WTC11 (cell line): ENCODE results near the gene SOAT1. TPM values are rescaled to one million over a fixed set of nuclear protein-coding genes. Genes with fewer than 3 reads are reported as not detected.

ENCODE experiments used
- ATAC-seq: fragments of 200-7000 bp; cut with Tn5 transposase; 2 replicates; pipeline ENCODE4 v1.10.0; 2021; ENCODE audit warnings: mild to moderate bottlenecking, moderate library complexity
- CTCF ChIA-PET: fragments of 300-600 bp; sonication (Branson Sonifier 250); formaldehyde crosslinking; loops from one replicate; lab custom pipeline; 2021; ENCODE audit warnings: antibody characterized with exemption; lab: Charles Lee
- POLR2A ChIA-PET: fragments of 350-600 bp; sonication (Branson Sonifier 250); formaldehyde crosslinking; loops from one replicate; lab custom pipeline; 2021; ENCODE audit warnings: antibody characterized with exemption; lab: Charles Lee
- DNase-seq: peaks from one replicate; pipeline ENCODE4 v3.0.0; 2021; ENCODE audit warnings: low spot score
- H3K27ac Mint-ChIP-seq: 2 replicates; pipeline ENCODE4 v1.8.0; 2021; ENCODE audit warnings: mixed read lengths
- H3K27me3 Mint-ChIP-seq: 2 replicates; pipeline ENCODE4 v1.8.0; 2021; ENCODE audit warnings: low read depth, mild to moderate bottlenecking, moderate library complexity, mixed read lengths
- H3K36me3 Mint-ChIP-seq: 2 replicates; pipeline ENCODE4 v1.8.0; 2021; ENCODE audit warnings: mixed read lengths
- H3K4me1 Mint-ChIP-seq: 2 replicates; pipeline ENCODE4 v1.8.0; 2022; ENCODE audit warnings: mixed read lengths
- H3K4me3 Mint-ChIP-seq: 2 replicates; pipeline ENCODE4 v1.8.0; 2021; ENCODE audit warnings: mild to moderate bottlenecking, moderate library complexity, mixed read lengths
- H3K9me3 Mint-ChIP-seq: 2 replicates; pipeline ENCODE4 v1.8.0; 2021; ENCODE audit warnings: mixed read lengths
- CREM ChIP-seq: sonication (generic); formaldehyde crosslinking; IDR thresholded peaks from 2 replicates; pipeline ENCODE4 v1.8.1; 2022; ENCODE audit warnings: mild to moderate bottlenecking, missing genetic modification reagents, moderate library complexity
- EMX1 ChIP-seq: fragments of 250-450 bp; sonication (Bioruptor Pico); IDR thresholded peaks from 2 replicates; pipeline ENCODE4 v1.8.0; 2021; ENCODE audit warnings: mild to moderate bottlenecking
- ESRRA ChIP-seq: sonication (generic); formaldehyde crosslinking; IDR thresholded peaks from 2 replicates; pipeline ENCODE4 v1.8.1; 2022; ENCODE audit warnings: mild to moderate bottlenecking, missing genetic modification reagents, borderline replicate concordance
- ETV6 ChIP-seq: sonication (generic); formaldehyde crosslinking; IDR thresholded peaks from 2 replicates; pipeline ENCODE4 v1.8.1; 2022; ENCODE audit warnings: mild to moderate bottlenecking, missing genetic modification reagents
- GABPB1 ChIP-seq: sonication (generic); formaldehyde crosslinking; IDR thresholded peaks from 2 replicates; pipeline ENCODE4 v1.8.1; 2023; ENCODE audit warnings: mild to moderate bottlenecking, missing genetic modification reagents
- GRHL2 ChIP-seq: fragments of 250-450 bp; sonication (Bioruptor Pico); IDR thresholded peaks from 2 replicates; pipeline ENCODE4 v1.8.0; 2022; ENCODE audit warnings: mild to moderate bottlenecking, moderate library complexity; ENCODE audit not compliant: insufficient replicate concordance, severe bottlenecking
- HMGA2 ChIP-seq: fragments of 250-450 bp; sonication (Bioruptor Pico); IDR thresholded peaks from 2 replicates; pipeline ENCODE4 v1.4.0; 2021; ENCODE audit warnings: mild to moderate bottlenecking, moderate library complexity
- JAZF1 ChIP-seq: fragments of 250-450 bp; sonication (Bioruptor Pico); IDR thresholded peaks from 2 replicates; pipeline ENCODE4 v1.9.0; 2021; ENCODE audit warnings: moderate library complexity, mild to moderate bottlenecking, inconsistent platforms
- JUN ChIP-seq: sonication (generic); formaldehyde crosslinking; IDR thresholded peaks from 2 replicates; pipeline ENCODE4 v1.8.0; 2023; ENCODE audit warnings: mild to moderate bottlenecking, missing genetic modification reagents
- NR1H2 ChIP-seq: sonication (generic); formaldehyde crosslinking; IDR thresholded peaks from 2 replicates; pipeline ENCODE4 v1.9.0; 2021; ENCODE audit warnings: mild to moderate bottlenecking, moderate library complexity, missing genetic modification reagents
- NR2C2 ChIP-seq: sonication (generic); formaldehyde crosslinking; IDR thresholded peaks from 2 replicates; pipeline ENCODE4 v1.8.0; 2022; ENCODE audit warnings: mild to moderate bottlenecking, missing genetic modification reagents
- PRRX2 ChIP-seq: fragments of 250-450 bp; sonication (Bioruptor Pico); IDR thresholded peaks from 2 replicates; pipeline ENCODE4 v1.8.0; 2021; ENCODE audit warnings: mild to moderate bottlenecking
- RORB ChIP-seq: fragments of 250-450 bp; sonication (Bioruptor Pico); IDR thresholded peaks from 2 replicates; pipeline ENCODE4 v1.9.0; 2021; ENCODE audit warnings: mild to moderate bottlenecking
- SMAD4 ChIP-seq: sonication (generic); formaldehyde crosslinking; IDR thresholded peaks from 2 replicates; pipeline ENCODE4 v1.8.0; 2022; ENCODE audit warnings: mild to moderate bottlenecking, missing genetic modification reagents
- ZNF317 ChIP-seq: sonication (generic); formaldehyde crosslinking; IDR thresholded peaks from 2 replicates; pipeline ENCODE4 v1.8.1; 2023; ENCODE audit warnings: low read depth, mild to moderate bottlenecking, moderate library complexity, missing genetic modification reagents, borderline replicate concordance
- total RNA-seq: library from RNA; stranded (reverse); gene quantifications from 3 replicates; pipeline ENCODE4 v1.2.3, GENCODE V29; 2021
- TF ChIP-seq, protein P1 (sequence below): sonication (generic); formaldehyde crosslinking; IDR thresholded peaks from 2 replicates; pipeline ENCODE4 v1.8.1; 2022; ENCODE audit warnings: low read depth, mild to moderate bottlenecking, moderate library complexity, missing genetic modification reagents, borderline replicate concordance
- TF ChIP-seq, protein P2 (sequence below): sonication (generic); formaldehyde crosslinking; IDR thresholded peaks from 2 replicates; pipeline ENCODE4 v1.8.1; 2023; ENCODE audit warnings: mild to moderate bottlenecking, missing genetic modification reagents, borderline replicate concordance
- TF ChIP-seq, protein P3 (sequence below): fragments of 250-450 bp; sonication (Bioruptor Pico); conservative IDR thresholded peaks from 2 replicates; pipeline ENCODE4 v1.9.0; 2021; ENCODE audit warnings: mild to moderate bottlenecking
- TF ChIP-seq, protein P4 (sequence below): fragments of 250-450 bp; sonication (Bioruptor Pico); IDR thresholded peaks from 2 replicates; pipeline ENCODE4 v1.9.0; 2021; ENCODE audit warnings: moderate library complexity, mild to moderate bottlenecking, inconsistent platforms, borderline replicate concordance
- TF ChIP-seq, protein P5 (sequence below): sonication (generic); formaldehyde crosslinking; IDR thresholded peaks from 2 replicates; pipeline ENCODE4 v1.8.1; 2023; ENCODE audit warnings: mild to moderate bottlenecking, missing genetic modification reagents, moderate library complexity

SOAT1 gene
- total RNA-seq, 1 experiment from 2014 or later, result 2.3 TPM

DNA sequence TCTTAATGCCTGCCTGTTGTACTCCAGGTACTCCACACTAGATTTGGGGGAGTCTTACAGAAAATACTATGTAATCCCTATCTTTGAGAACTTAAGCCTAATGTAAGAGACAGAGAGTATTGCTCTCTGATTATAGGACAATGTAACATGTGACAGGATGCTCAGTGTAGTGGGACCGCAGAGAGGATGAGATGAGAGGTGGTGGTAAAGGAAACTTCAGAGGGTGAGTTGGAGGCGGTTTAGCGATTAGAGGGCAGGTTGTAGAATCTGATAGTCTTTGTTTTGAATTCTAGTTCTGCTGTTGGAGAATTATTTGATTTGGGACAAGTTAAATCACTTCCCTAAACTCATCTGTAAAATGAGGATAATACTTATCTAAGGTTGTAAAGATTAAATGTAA, 5.4 kb downstream of the SOAT1 start:
- POLR2A ChIA-PET, result no interaction called here
- peaks cover 94% of the 10 kb centered on the region for H3K27me3 Mint-ChIP-seq
- TF ChIP-seq CREM (no peak), NR1H2 (CRISPR knock-in tag) (no peak), NR2C2 (CRISPR knock-in tag) (no peak), EMX1 (CRISPR knock-in tag) (no peak), ESRRA (CRISPR knock-in tag) (no peak), JUN (CRISPR knock-in tag) (no peak)
- TF ChIP-seq, protein P1, sequence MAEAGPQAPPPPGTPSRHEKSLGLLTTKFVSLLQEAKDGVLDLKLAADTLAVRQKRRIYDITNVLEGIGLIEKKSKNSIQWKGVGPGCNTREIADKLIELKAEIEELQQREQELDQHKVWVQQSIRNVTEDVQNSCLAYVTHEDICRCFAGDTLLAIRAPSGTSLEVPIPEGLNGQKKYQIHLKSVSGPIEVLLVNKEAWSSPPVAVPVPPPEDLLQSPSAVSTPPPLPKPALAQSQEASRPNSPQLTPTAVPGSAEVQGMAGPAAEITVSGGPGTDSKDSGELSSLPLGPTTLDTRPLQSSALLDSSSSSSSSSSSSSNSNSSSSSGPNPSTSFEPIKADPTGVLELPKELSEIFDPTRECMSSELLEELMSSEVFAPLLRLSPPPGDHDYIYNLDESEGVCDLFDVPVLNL, result no peak
- TF ChIP-seq, protein P2, sequence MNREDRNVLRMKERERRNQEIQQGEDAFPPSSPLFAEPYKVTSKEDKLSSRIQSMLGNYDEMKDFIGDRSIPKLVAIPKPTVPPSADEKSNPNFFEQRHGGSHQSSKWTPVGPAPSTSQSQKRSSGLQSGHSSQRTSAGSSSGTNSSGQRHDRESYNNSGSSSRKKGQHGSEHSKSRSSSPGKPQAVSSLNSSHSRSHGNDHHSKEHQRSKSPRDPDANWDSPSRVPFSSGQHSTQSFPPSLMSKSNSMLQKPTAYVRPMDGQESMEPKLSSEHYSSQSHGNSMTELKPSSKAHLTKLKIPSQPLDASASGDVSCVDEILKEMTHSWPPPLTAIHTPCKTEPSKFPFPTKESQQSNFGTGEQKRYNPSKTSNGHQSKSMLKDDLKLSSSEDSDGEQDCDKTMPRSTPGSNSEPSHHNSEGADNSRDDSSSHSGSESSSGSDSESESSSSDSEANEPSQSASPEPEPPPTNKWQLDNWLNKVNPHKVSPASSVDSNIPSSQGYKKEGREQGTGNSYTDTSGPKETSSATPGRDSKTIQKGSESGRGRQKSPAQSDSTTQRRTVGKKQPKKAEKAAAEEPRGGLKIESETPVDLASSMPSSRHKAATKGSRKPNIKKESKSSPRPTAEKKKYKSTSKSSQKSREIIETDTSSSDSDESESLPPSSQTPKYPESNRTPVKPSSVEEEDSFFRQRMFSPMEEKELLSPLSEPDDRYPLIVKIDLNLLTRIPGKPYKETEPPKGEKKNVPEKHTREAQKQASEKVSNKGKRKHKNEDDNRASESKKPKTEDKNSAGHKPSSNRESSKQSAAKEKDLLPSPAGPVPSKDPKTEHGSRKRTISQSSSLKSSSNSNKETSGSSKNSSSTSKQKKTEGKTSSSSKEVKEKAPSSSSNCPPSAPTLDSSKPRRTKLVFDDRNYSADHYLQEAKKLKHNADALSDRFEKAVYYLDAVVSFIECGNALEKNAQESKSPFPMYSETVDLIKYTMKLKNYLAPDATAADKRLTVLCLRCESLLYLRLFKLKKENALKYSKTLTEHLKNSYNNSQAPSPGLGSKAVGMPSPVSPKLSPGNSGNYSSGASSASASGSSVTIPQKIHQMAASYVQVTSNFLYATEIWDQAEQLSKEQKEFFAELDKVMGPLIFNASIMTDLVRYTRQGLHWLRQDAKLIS (CRISPR knock-in tag), result no peak
- TF ChIP-seq, all 79 proteins: peak for 0
- ATAC-seq, result no peak
- H3K36me3 Mint-ChIP-seq, result no peaks in the 10 kb centered on the region
- peaks cover 18% of the 10 kb centered on the region for H3K4me1 Mint-ChIP-seq
- no peak overlapping the region for H3K4me3 Mint-ChIP-seq
- no peak for DNase-seq
- no peak overlapping the region for H3K27ac Mint-ChIP-seq
- CTCF ChIA-PET, result no interaction called here
- no peaks in the 10 kb centered on the region for H3K9me3 Mint-ChIP-seq

DNA sequence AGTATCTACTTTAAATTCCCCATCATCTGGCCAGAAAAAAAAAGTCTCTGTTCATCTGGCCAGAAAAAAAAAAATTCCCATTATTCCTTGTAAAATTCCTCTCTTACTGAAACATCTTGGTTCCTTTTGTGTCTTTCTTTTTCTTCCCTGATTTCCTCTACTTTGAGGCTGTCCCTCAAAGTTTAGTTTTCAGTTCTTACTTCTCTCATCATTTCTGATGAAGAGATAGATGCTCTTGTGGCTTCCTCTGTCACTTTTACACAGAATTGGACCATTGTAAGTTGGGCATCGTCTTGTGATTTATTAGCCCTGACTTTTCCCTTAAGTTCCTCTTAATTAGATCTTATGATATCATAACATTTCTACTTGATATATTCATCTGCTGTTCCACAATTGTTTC, 6.5 kb downstream of the SOAT1 start:
- ChIA-PET POLR2A (no interaction called here), CTCF (no interaction called here)
- Mint-ChIP-seq H3K4me1 (peaks cover 14% of the 10 kb centered on the region), H3K27ac (no peak overlapping the region), H3K27me3 (peaks cover 91% of the 10 kb centered on the region), H3K36me3 (no peaks in the 10 kb centered on the region), H3K9me3 (no peaks in the 10 kb centered on the region), H3K4me3 (no peak overlapping the region)
- TF ChIP-seq PRRX2 (CRISPR knock-in tag) (no peak), RORB (no peak), ETV6 (CRISPR knock-in tag) (no peak), GABPB1 (CRISPR knock-in tag) (no peak), GRHL2 (CRISPR knock-in tag) (no peak), ZNF317 (CRISPR knock-in tag) (no peak), JAZF1 (CRISPR knock-in tag) (no peak), SMAD4 (CRISPR knock-in tag) (no peak), HMGA2 (CRISPR knock-in tag) (no peak)
- TF ChIP-seq, protein P2 (CRISPR knock-in tag), result no peak
- TF ChIP-seq, protein P3, sequence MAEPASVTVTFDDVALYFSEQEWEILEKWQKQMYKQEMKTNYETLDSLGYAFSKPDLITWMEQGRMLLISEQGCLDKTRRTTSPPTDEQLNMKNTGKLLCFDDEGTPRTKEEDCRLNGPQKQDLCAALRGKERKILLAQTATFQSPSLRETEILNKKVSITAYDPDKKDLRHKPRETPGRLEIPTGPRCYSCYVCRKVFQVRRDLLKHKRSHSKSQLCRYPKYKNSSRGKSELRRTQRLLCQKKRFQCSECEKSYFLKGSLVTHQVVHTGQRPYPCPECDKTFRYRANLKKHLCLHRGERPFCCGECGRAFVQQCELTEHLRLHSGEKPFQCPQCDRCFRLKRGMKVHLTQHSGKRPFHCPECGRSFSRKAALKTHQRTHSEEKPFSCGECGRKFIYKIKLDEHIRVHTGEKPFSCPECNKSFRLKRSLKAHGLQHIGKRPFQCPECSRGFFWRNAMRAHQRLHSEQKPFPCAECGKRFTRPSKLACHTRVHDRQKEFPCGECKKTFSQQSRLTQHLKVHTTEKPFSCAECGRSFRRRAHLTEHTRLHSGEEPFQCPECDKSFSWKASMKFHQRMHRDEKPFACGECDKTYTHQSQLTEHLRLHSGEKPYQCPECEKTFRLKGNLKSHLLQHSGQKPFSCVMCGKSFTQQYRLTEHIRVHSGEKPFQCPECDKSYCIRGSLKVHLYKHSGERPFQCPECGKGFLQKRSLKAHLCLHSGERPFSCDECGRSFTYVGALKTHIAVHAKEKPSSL (CRISPR knock-in tag), result no peak
- TF ChIP-seq, protein P4, sequence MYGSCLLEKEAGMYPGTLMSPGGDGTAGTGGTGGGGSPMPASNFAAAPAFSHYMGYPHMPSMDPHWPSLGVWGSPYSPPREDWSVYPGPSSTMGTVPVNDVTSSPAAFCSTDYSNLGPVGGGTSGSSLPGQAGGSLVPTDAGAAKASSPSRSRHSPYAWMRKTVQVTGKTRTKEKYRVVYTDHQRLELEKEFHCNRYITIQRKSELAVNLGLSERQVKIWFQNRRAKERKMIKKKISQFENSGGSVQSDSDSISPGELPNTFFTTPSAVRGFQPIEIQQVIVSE (CRISPR knock-in tag), result no peak
- TF ChIP-seq, protein P5, sequence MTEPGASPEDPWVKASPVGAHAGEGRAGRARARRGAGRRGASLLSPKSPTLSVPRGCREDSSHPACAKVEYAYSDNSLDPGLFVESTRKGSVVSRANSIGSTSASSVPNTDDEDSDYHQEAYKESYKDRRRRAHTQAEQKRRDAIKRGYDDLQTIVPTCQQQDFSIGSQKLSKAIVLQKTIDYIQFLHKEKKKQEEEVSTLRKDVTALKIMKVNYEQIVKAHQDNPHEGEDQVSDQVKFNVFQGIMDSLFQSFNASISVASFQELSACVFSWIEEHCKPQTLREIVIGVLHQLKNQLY, result no peak
- no peak for DNase-seq
- ATAC-seq, result no peak
